Calu3 (cell line): ENCODE results near the gene C3orf18. TPM values are rescaled to one million over a fixed set of nuclear protein-coding genes. Genes with fewer than 3 reads are reported as not detected.

Source experiments
- BruUV-seq: library from RNA; stranded (reverse); fragments of 400-500 nt; replicated peaks from 2 replicates; lab custom pipeline; 2021; lab: Mats Ljungman, UMichigan
- CTCF ChIA-PET: fragments of 300-600 bp; sonication (Branson Sonifier 250); formaldehyde crosslinking; loops from one replicate; lab custom pipeline; 2022; ENCODE audit warnings: antibody characterized with exemption; lab: Charles Lee
- DNase-seq: peaks from one replicate; pipeline ENCODE4 v3.0.0; 2022
- H3K27ac Mint-ChIP-seq: one replicate; pipeline ENCODE4 v1.8.0; 2022; ENCODE audit warnings: mixed read lengths; ENCODE audit not compliant: unreplicated experiment
- H3K27me3 Mint-ChIP-seq: one replicate; pipeline ENCODE4 v1.8.0; 2022; ENCODE audit warnings: mixed read lengths; ENCODE audit not compliant: unreplicated experiment
- H3K36me3 Mint-ChIP-seq: one replicate; pipeline ENCODE4 v1.8.0; 2022; ENCODE audit warnings: mild to moderate bottlenecking, moderate library complexity, mixed read lengths; ENCODE audit not compliant: insufficient read depth, unreplicated experiment
- H3K4me1 Mint-ChIP-seq: one replicate; pipeline ENCODE4 v1.8.0; 2022; ENCODE audit warnings: mild to moderate bottlenecking, low read depth, mixed read lengths; ENCODE audit not compliant: unreplicated experiment
- H3K4me3 Mint-ChIP-seq: one replicate; pipeline ENCODE4 v1.8.0; 2022; ENCODE audit warnings: mild to moderate bottlenecking, low read depth, moderate library complexity, mixed read lengths; ENCODE audit not compliant: unreplicated experiment
- H3K9me3 Mint-ChIP-seq: one replicate; pipeline ENCODE4 v1.8.0; 2022; ENCODE audit warnings: low read depth, mixed read lengths; ENCODE audit not compliant: unreplicated experiment
- intact Hi-C: fragments of 100-400 bp; cut with micrococcal nuclease; formaldehyde crosslinking; loops from one replicate; pipeline ENCODE4 v1.10.0; 2022; ENCODE audit not compliant: unreplicated experiment
- total RNA-seq: library from RNA; stranded (reverse); gene quantifications from 2 replicates; pipeline ENCODE4 v1.2.3, GENCODE V29; 2022
- TF ChIP-seq, protein P1 (sequence below): fragments of 200-600 bp; IDR thresholded peaks from one replicate; pipeline ENCODE4 v1.8.0; 2022; ENCODE audit warnings: antibody characterized with exemption; ENCODE audit not compliant: unreplicated experiment

The C3orf18 gene
- total RNA-seq, 1 experiment from 2014 or later = 2.7 TPM

DNA sequence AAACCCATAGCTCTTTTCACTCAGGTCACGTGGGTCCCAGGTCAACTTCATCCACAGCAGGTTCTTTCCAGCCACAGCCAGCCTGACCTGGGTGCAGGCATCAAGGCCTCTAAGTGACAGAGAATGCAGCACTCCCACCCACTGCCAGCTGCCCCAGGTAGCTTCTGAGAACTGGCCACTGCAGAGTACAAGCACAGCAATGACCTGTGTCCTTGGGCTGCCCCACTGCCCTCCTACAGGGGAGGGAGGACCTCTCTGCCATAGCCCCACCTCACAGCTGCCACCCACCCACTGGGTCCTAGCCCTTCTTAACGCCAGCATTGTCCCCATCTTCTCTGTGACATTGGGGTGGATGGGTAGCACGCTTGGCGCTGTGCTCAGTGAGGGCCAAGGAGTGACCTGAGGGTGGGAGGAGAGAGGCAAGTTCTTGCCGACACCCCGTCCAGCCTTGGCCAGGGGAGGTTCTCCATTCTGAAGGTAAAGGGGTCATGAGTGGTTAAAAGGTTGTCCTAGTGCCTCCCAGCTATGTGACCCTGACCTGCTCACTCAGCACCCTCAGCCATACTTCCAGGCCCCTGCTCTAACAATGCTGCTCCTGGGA is 31.7 kb upstream of the C3orf18 start:
- Mint-ChIP-seq H3K9me3 (no peaks in the 10 kb centered on the region), H3K27ac (no peak overlapping the region), H3K27me3 (no peaks in the 10 kb centered on the region), H3K36me3 (peaks cover 12% of the 10 kb centered on the region), H3K4me1 (peaks cover 36% of the 10 kb centered on the region), H3K4me3 (no peak overlapping the region)
- intact Hi-C loops = no loop called here
- no TSS peak for BruUV-seq
- TF ChIP-seq, protein P1, sequence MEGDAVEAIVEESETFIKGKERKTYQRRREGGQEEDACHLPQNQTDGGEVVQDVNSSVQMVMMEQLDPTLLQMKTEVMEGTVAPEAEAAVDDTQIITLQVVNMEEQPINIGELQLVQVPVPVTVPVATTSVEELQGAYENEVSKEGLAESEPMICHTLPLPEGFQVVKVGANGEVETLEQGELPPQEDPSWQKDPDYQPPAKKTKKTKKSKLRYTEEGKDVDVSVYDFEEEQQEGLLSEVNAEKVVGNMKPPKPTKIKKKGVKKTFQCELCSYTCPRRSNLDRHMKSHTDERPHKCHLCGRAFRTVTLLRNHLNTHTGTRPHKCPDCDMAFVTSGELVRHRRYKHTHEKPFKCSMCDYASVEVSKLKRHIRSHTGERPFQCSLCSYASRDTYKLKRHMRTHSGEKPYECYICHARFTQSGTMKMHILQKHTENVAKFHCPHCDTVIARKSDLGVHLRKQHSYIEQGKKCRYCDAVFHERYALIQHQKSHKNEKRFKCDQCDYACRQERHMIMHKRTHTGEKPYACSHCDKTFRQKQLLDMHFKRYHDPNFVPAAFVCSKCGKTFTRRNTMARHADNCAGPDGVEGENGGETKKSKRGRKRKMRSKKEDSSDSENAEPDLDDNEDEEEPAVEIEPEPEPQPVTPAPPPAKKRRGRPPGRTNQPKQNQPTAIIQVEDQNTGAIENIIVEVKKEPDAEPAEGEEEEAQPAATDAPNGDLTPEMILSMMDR = no peak
- CTCF ChIA-PET = interaction anchor here (1.3 kb wide), 1 partner anchor 13 kb away, joined by 3 read pairs; the partner anchor contains the start of gene CISH
- no peak for DNase-seq

DNA sequence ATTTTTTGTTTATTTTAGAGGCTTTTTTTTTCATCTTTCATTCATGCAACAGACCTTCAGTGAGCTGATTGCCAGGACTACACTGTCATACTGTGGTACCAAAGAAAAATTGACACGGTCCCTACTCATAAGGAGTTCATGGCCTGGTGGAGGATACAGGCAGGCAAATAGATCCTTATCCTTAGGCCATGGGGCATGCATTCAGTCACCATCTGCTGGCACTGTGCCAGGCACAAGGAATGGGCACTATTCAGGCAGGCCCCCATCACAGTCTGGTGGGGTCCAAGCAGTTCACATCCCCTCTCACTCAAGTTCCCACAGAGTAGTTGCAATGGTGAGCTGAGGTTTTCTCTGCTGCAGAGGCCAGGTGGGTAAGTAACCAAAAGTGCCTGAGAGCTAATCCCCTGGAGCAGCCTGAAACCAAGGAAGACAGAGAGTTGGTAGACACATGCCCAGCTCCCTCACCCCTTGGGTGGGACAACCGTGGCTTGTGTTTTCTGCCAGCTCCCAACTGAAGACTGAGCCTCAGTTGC is 26.8 kb upstream of the C3orf18 start:
- intact Hi-C loops = no loop called here
- H3K9me3 Mint-ChIP-seq = no peaks in the 10 kb centered on the region
- H3K36me3 Mint-ChIP-seq = no peaks in the 10 kb centered on the region
- no TSS peak for BruUV-seq
- no peak overlapping the region for H3K27ac Mint-ChIP-seq
- DNase-seq = no peak
- CTCF ChIA-PET = interaction anchor here (0.7 kb wide), 1 partner anchor 58 kb away, joined by 3 read pairs; no protein-coding TSS in a partner anchor
- TF ChIP-seq, protein P1 = no peak
- H3K27me3 Mint-ChIP-seq = no peaks in the 10 kb centered on the region
- no peak overlapping the region for H3K4me3 Mint-ChIP-seq
- H3K4me1 Mint-ChIP-seq = no peaks in the 10 kb centered on the region

DNA sequence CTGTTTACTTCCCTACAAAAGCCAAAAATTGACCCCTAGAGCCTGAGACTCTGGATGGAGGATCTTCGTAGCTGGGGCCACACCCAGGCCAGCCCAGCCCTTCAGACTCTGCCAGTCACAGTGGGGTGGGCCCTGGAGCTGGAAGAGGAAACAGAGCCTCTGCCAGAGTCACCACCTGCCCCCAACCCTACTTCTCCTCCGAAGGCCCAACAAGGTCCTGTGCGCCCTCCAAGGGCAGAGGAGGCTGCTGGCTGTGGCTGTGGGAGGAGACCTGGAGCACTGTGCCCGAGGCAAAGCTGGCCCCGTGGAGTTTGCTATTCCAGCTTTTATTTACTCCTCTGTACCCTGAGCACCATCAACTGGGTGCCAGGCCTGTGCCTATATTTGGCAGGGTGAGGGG is 25.0 kb upstream of the C3orf18 start:
- Mint-ChIP-seq H3K36me3 (peaks cover 1% of the 10 kb centered on the region), H3K9me3 (no peaks in the 10 kb centered on the region), H3K27me3 (no peaks in the 10 kb centered on the region), H3K4me1 (no peaks in the 10 kb centered on the region), H3K27ac (no peak overlapping the region), H3K4me3 (no peak overlapping the region)
- intact Hi-C loops = no loop called here
- DNase-seq = no peak
- BruUV-seq = no TSS peak
- CTCF ChIA-PET = no interaction called here
- TF ChIP-seq, protein P1 = no peak

DNA sequence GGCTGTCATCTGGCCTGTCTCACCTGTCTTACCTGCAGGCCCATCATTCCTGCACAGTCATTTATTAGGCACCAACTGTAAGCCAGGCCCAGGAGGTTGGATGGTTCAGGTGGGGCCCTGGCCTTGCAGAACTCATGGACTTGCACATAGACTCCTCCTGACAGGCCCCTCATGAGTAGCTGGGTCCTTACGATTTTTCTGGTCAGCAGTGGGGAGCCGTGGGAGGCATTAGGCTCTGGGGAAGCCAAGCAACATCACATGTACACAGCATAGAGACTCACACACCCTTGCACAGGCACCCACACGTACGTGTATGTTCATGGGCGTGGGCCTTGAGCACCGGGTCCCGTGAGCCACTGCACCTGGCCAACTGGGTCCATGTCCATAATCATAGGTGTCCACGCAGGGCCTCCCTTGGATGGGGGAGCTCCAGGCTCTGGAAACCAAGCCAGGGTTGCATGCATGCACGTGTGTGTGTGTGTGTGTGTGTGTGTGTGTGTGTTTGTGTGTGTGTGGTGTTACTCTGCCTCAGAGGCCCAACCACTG is 23.7 kb upstream of the C3orf18 start:
- TF ChIP-seq, protein P1 = no peak
- intact Hi-C loops = no loop called here
- DNase-seq = no peak
- Mint-ChIP-seq H3K36me3 (peaks cover 6% of the 10 kb centered on the region), H3K4me1 (no peaks in the 10 kb centered on the region), H3K27ac (no peak overlapping the region), H3K9me3 (no peaks in the 10 kb centered on the region), H3K4me3 (no peak overlapping the region), H3K27me3 (no peaks in the 10 kb centered on the region)
- CTCF ChIA-PET = interaction anchor here (0.7 kb wide), 1 partner anchor 422 kb away, joined by 3 read pairs; no protein-coding TSS in a partner anchor
- BruUV-seq = no TSS peak
